MM.1S (cell line): ENCODE measurements around the gene PGRMC2.

Experiments
- EZH2 ChIP-seq: fragments of 300-600 bp; sonication (generic); optimal IDR thresholded peaks from 2 replicates; pipeline ENCODE3; 2017; ENCODE audit warnings: low read depth, mild to moderate bottlenecking, antibody characterized with exemption, low read length, mixed read lengths
- EZH2phosphoT487 ChIP-seq: fragments of 300-600 bp; sonication (generic); IDR thresholded peaks from 2 replicates; pipeline ENCODE4 v1.6.1; 2018; ENCODE audit warnings: antibody characterized with exemption, low read length
- TF ChIP-seq, protein P1 (sequence below): fragments of 300-600 bp; sonication (generic); IDR thresholded peaks from 2 replicates; pipeline ENCODE4 v1.5.1; 2016; ENCODE audit warnings: antibody characterized with exemption, low read length, mixed read lengths

DNA sequence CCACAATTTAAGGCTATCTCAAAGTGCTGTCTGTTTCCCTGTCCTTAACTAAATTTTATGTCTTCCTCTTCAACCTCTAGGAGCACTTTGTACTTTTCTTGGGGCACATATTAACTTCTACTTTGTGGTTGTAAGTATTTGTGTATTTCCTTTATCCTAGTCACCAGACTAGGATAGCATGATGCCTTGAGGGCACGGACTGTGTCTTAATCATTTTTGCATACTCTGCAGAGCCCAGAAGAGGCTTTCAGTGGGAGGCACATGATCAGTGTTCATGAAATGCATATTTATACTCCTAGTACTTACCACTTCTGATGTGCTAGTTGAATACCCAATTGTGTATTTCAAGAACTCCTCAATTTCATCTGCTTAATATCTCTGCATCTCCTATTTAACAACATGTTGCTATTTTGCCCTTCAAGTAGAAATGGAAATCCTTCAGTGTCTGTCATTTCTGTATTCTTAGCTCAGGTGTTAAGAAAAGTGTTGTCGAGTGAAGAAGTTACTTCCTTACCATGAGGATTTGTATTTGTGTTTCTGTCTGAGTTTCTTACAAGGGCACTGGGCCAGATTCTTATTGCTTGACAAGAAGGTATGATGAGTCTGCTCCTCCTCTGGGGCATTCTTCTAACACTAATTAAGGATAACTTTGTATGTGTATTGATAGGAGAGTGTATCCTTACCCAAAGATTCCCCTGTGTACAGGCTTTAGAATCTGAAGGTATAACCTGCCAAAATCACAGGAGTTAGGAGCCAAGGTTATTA lies 28.3 kb upstream of the PGRMC2 start:
- TF ChIP-seq, protein P1, sequence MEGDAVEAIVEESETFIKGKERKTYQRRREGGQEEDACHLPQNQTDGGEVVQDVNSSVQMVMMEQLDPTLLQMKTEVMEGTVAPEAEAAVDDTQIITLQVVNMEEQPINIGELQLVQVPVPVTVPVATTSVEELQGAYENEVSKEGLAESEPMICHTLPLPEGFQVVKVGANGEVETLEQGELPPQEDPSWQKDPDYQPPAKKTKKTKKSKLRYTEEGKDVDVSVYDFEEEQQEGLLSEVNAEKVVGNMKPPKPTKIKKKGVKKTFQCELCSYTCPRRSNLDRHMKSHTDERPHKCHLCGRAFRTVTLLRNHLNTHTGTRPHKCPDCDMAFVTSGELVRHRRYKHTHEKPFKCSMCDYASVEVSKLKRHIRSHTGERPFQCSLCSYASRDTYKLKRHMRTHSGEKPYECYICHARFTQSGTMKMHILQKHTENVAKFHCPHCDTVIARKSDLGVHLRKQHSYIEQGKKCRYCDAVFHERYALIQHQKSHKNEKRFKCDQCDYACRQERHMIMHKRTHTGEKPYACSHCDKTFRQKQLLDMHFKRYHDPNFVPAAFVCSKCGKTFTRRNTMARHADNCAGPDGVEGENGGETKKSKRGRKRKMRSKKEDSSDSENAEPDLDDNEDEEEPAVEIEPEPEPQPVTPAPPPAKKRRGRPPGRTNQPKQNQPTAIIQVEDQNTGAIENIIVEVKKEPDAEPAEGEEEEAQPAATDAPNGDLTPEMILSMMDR: no peak
- no peak for TF ChIP-seq EZH2phosphoT487
- no peak for TF ChIP-seq EZH2
